CD8-positive, alpha-beta memory T cell (primary cell): ENCODE results near the gene GPBP1. TPM values are rescaled to one million over a fixed set of nuclear protein-coding genes. Genes with fewer than 3 reads are reported as not detected.
"Not testable (repeated sequence)": the region's sequence is repeated elsewhere in the genome, so short reads cannot be mapped to it uniquely, and the experiment has no call there.

ENCODE experiments used
- CTCF ChIA-PET: fragments of 350-600 bp; sonication (Branson Sonifier 250); formaldehyde crosslinking; loops from one replicate; lab custom pipeline; 2021; ENCODE audit warnings: antibody characterized with exemption; lab: Charles Lee
- POLR2A ChIA-PET: fragments of 350-600 bp; sonication (Branson Sonifier 250); formaldehyde crosslinking; loops from one replicate; lab custom pipeline; 2021; ENCODE audit warnings: antibody characterized with exemption; lab: Charles Lee
- DNase-seq, 5 donors: peaks; one replicate each; pipeline versions ENCODE4 v3.0.0 to v3.0.0-alpha.2; 2020 to 2022; ENCODE audit warnings: mixed read lengths in 1 of 5
- H3K27ac ChIP-seq: one replicate; pipeline ENCODE4 v1.7.0; 2013; ENCODE audit warnings: low read depth, mild to moderate bottlenecking, low read length, moderate library complexity
- H3K27me3 ChIP-seq: 2 replicates; pipeline ENCODE4 v1.7.0; 2013; ENCODE audit warnings: low read length, mild to moderate bottlenecking; ENCODE audit not compliant: insufficient read depth, poor library complexity, severe bottlenecking
- H3K36me3 ChIP-seq: 2 replicates; pipeline ENCODE4 v1.7.0; 2013; ENCODE audit warnings: mild to moderate bottlenecking, low read length, moderate library complexity; ENCODE audit not compliant: insufficient read depth
- H3K4me1 ChIP-seq: 2 replicates; pipeline ENCODE4 v1.7.0; 2013; ENCODE audit warnings: mild to moderate bottlenecking, low read length, moderate library complexity; ENCODE audit not compliant: insufficient read depth
- H3K4me3 ChIP-seq: 2 replicates; pipeline ENCODE4 v1.7.0; 2013; ENCODE audit warnings: mild to moderate bottlenecking, low read length
- H3K9me3 ChIP-seq: 2 replicates; pipeline ENCODE4 v1.7.0; 2013; ENCODE audit warnings: mild to moderate bottlenecking, low read length
- H3K27ac Mint-ChIP-seq, 8 donors: one replicate each; pipeline ENCODE4 v1.8.0; 2020 to 2021; ENCODE audit warnings: mixed read lengths in 8 of 8, mild to moderate bottlenecking in 6 of 8, inconsistent platforms in 3 of 8, moderate library complexity in 3 of 8
- H3K27me3 Mint-ChIP-seq, 2 donors: one replicate each; pipeline ENCODE4 v1.8.0; 2020 to 2021; ENCODE audit warnings: mixed read lengths in 2 of 2, mild to moderate bottlenecking in 1 of 2, moderate library complexity in 1 of 2
- H3K36me3 Mint-ChIP-seq, 3 donors: one replicate each; pipeline ENCODE4 v1.8.0; 2020 to 2021; ENCODE audit warnings: mixed read lengths in 3 of 3, inconsistent platforms in 1 of 3, mild to moderate bottlenecking in 1 of 3
- H3K4me1 Mint-ChIP-seq, 3 donors: one replicate each; pipeline ENCODE4 v1.8.0; 2020 to 2021; ENCODE audit warnings: mixed read lengths in 3 of 3, inconsistent platforms in 1 of 3, mild to moderate bottlenecking in 1 of 3
- H3K4me3 Mint-ChIP-seq, 7 donors: one replicate each; pipeline ENCODE4 v1.8.0; 2020 to 2021; ENCODE audit warnings: mixed read lengths in 7 of 7, mild to moderate bottlenecking in 6 of 7, moderate library complexity in 4 of 7, inconsistent platforms in 2 of 7
- H3K9me3 Mint-ChIP-seq, 5 donors: one replicate each; pipeline ENCODE4 v1.8.0; 2020 to 2022; ENCODE audit warnings: mixed read lengths in 5 of 5, mild to moderate bottlenecking in 3 of 5, moderate library complexity in 2 of 5, inconsistent platforms in 1 of 5
- polyA plus RNA-seq: library from polyadenylated mRNA; unstranded; fragments of 300-500 nt; fragmentation: Illumina TruSeq; gene quantifications from one replicate; pipeline ENCODE4 v1.2.3, GENCODE V29; 2021
- total RNA-seq, 2 experiments: library from RNA; stranded (reverse); gene quantifications; one replicate each; pipeline ENCODE4 v1.2.3, GENCODE V29; 2021

GPBP1 gene
- total and polyA plus RNA-seq, 3 experiments from 2014 or later, result 77.7 to 101 (median 81.9) TPM

GRCh38 chr5:57258943-57259342 lies 85.1 kb downstream of the GPBP1 start:
- Mint-ChIP-seq H3K27ac (peak overlapping the region in 4 of 8 donors; percentile 59 to 67 (median 62)), H3K36me3 (peaks cover 0 to 88% (median 24%) of the 10 kb centered on the region in 3 donors), H3K4me3 (no peak overlapping the region), H3K27me3 (no peaks in the 10 kb centered on the region), H3K4me1 (peaks cover 31 to 38% (median 35%) of the 10 kb centered on the region in 3 donors), H3K9me3 (no peaks in the 10 kb centered on the region)
- ChIA-PET POLR2A (no interaction called here), CTCF (no interaction called here)
- H3K27me3 ChIP-seq, result no peaks in the 10 kb centered on the region
- H3K9me3 ChIP-seq, result no peaks in the 10 kb centered on the region
- no peak overlapping the region for H3K4me3 ChIP-seq
- H3K4me1 ChIP-seq, result no peaks in the 10 kb centered on the region
- H3K36me3 ChIP-seq, result peaks cover 51% of the 10 kb centered on the region
- no peak for DNase-seq
- no peak overlapping the region for H3K27ac ChIP-seq

- Histone ChIP-seq H3K27ac (no peak overlapping the region), H3K9me3 (no peaks in the 10 kb centered on the region), H3K36me3 (peaks cover 48% of the 10 kb centered on the region), H3K27me3 (no peaks in the 10 kb centered on the region), H3K4me1 (no peaks in the 10 kb centered on the region), H3K4me3 (no peak overlapping the region)
- H3K27me3 Mint-ChIP-seq, result no peaks in the 10 kb centered on the region
- ChIA-PET POLR2A (no interaction called here), CTCF (interaction anchor here (0.7 kb wide), 1 partner anchor 1323 kb away, joined by 3 read pairs; no protein-coding TSS in a partner anchor)
- peaks cover 31 to 38% (median 35%) of the 10 kb centered on the region in 3 donors for H3K4me1 Mint-ChIP-seq
- no peak for DNase-seq
- peaks cover 0 to 84% (median 25%) of the 10 kb centered on the region in 3 donors for H3K36me3 Mint-ChIP-seq
- H3K4me3 Mint-ChIP-seq, result no peak overlapping the region
- H3K27ac Mint-ChIP-seq, result peak overlapping the region in 2 of 8 donors; percentile 19 to 70
- no peaks in the 10 kb centered on the region for H3K9me3 Mint-ChIP-seq
These were observed 85.8 kb downstream of the GPBP1 start for GRCh38 chr5:57259704-57260103.

GRCh38 chr5:57262541-57262940 lies 88.7 kb downstream of the GPBP1 start:
- Histone ChIP-seq H3K9me3 (no peaks in the 10 kb centered on the region), H3K36me3 (peaks cover 48% of the 10 kb centered on the region), H3K27ac (no peak overlapping the region), H3K4me1 (no peaks in the 10 kb centered on the region), H3K27me3 (no peaks in the 10 kb centered on the region), H3K4me3 (no peak overlapping the region)
- H3K9me3 Mint-ChIP-seq, result no peaks in the 10 kb centered on the region
- ChIA-PET CTCF (no interaction called here), POLR2A (no interaction called here)
- DNase-seq, result no peak
- no peak overlapping the region for H3K4me3 Mint-ChIP-seq
- H3K27ac Mint-ChIP-seq, result no peak overlapping the region
- H3K4me1 Mint-ChIP-seq, result peaks cover 21 to 32% (median 24%) of the 10 kb centered on the region in 3 donors
- H3K27me3 Mint-ChIP-seq, result no peaks in the 10 kb centered on the region
- peaks cover 0 to 64% (median 19%) of the 10 kb centered on the region in 3 donors for H3K36me3 Mint-ChIP-seq

GRCh38 chr5:57267805-57268204 lies 93.9 kb downstream of the GPBP1 start:
- POLR2A ChIA-PET, result no interaction called here
- Histone ChIP-seq H3K4me3 (no peak overlapping the region), H3K27ac (no peak overlapping the region), H3K27me3 (no peaks in the 10 kb centered on the region), H3K36me3 (peaks cover 6% of the 10 kb centered on the region), H3K4me1 (no peaks in the 10 kb centered on the region), H3K9me3 (no peaks in the 10 kb centered on the region)
- Mint-ChIP-seq H3K27ac (no peak overlapping the region), H3K36me3 (peaks cover 0 to 14% (median 9%) of the 10 kb centered on the region in 3 donors), H3K9me3 (no peaks in the 10 kb centered on the region), H3K4me3 (no peak overlapping the region), H3K4me1 (no peaks in the 10 kb centered on the region), H3K27me3 (peaks cover 0 to 1% of the 10 kb centered on the region in 2 donors)
- CTCF ChIA-PET, result no interaction called here
- DNase-seq, result no peak

GRCh38 chr5:57276353-57276752 lies 102.5 kb downstream of the GPBP1 start:
- Histone ChIP-seq H3K4me3 (no peak overlapping the region), H3K27ac (no peak overlapping the region), H3K27me3 (no peaks in the 10 kb centered on the region), H3K4me1 (no peaks in the 10 kb centered on the region), H3K9me3 (no peaks in the 10 kb centered on the region), H3K36me3 (no peaks in the 10 kb centered on the region)
- DNase-seq, result no peak
- H3K4me3 Mint-ChIP-seq, result no peak overlapping the region
- H3K27me3 Mint-ChIP-seq, result peaks cover 11 to 31% of the 10 kb centered on the region in 2 donors
- no peaks in the 10 kb centered on the region for H3K9me3 Mint-ChIP-seq
- ChIA-PET POLR2A (no interaction called here), CTCF (no interaction called here)
- H3K27ac Mint-ChIP-seq, result no peak overlapping the region
- H3K36me3 Mint-ChIP-seq, result no peaks in the 10 kb centered on the region
- no peaks in the 10 kb centered on the region for H3K4me1 Mint-ChIP-seq

- Histone ChIP-seq H3K4me1 (no peaks in the 10 kb centered on the region), H3K27me3 (no peaks in the 10 kb centered on the region), H3K27ac (no peak overlapping the region), H3K36me3 (no peaks in the 10 kb centered on the region), H3K9me3 (no peaks in the 10 kb centered on the region), H3K4me3 (no peak overlapping the region)
- no peak for DNase-seq
- POLR2A ChIA-PET, result no interaction called here
- CTCF ChIA-PET, result no interaction called here
- Mint-ChIP-seq H3K4me1 (no peaks in the 10 kb centered on the region), H3K36me3 (no peaks in the 10 kb centered on the region), H3K27me3 (peaks cover 11 to 38% of the 10 kb centered on the region in 2 donors), H3K4me3 (no peak overlapping the region), H3K27ac (no peak overlapping the region), H3K9me3 (no peaks in the 10 kb centered on the region)
These were observed 103.2 kb downstream of the GPBP1 start for GRCh38 chr5:57277085-57277484.

GRCh38 chr5:57280853-57281252 lies 107.0 kb downstream of the GPBP1 start:
- H3K9me3 ChIP-seq, result no peaks in the 10 kb centered on the region
- no peaks in the 10 kb centered on the region for H3K27me3 ChIP-seq
- peaks cover 0 to 19% (median 4%) of the 10 kb centered on the region in 3 donors for H3K36me3 Mint-ChIP-seq
- H3K4me3 Mint-ChIP-seq, result no peak overlapping the region
- DNase-seq, result no peak
- peaks cover 0 to 14% (median 3%) of the 10 kb centered on the region in 5 donors for H3K9me3 Mint-ChIP-seq
- H3K27ac ChIP-seq, result no peak overlapping the region
- no peaks in the 10 kb centered on the region for H3K36me3 ChIP-seq
- ChIA-PET POLR2A (no interaction called here), CTCF (no interaction called here)
- no peaks in the 10 kb centered on the region for H3K4me1 ChIP-seq
- no peaks in the 10 kb centered on the region for H3K4me1 Mint-ChIP-seq
- no peak overlapping the region for H3K27ac Mint-ChIP-seq
- peaks cover 6 to 48% of the 10 kb centered on the region in 2 donors for H3K27me3 Mint-ChIP-seq
- H3K4me3 ChIP-seq, result no peak overlapping the region

- POLR2A ChIA-PET, result not testable (repeated sequence)
These were observed 111.2 kb downstream of the GPBP1 start for GRCh38 chr5:57285084-57285483.

More at GRCh38 chr5:57285084-57285483, 111.2 kb downstream of the GPBP1 start:
- H3K4me3 ChIP-seq, H3K36me3 ChIP-seq, CTCF ChIA-PET, H3K4me3 Mint-ChIP-seq, DNase-seq, H3K27me3 ChIP-seq, H3K4me1 ChIP-seq, H3K4me1 Mint-ChIP-seq, H3K27ac Mint-ChIP-seq, H3K27ac ChIP-seq, H3K9me3 ChIP-seq: not testable (repeated sequence)
- Mint-ChIP-seq H3K27me3 (peaks cover 3 to 49% of the 10 kb centered on the region in 2 donors), H3K36me3 (peaks cover 0 to 19% (median 4%) of the 10 kb centered on the region in 3 donors), H3K9me3 (peaks cover 0 to 17% (median 3%) of the 10 kb centered on the region in 5 donors)
